ENCODE measurements around the gene MED25. TPM values are rescaled to one million over a fixed set of nuclear protein-coding genes. Genes with fewer than 3 reads are reported as not detected.

Gene MED25
- total RNA-seq, 1 donor from 2014 or later = 72.2 TPM

GRCh38 chr19:49779731-49780555 is 38.1 kb upstream of the MED25 start:
- H3K4me1 ChIP-seq (ENCODE audit: insufficient read depth, low read length) = no peaks in the 10 kb centered on the region
- no peak for DNase-seq (ENCODE audit: low read depth)
- Mint-ChIP-seq H3K27me3 (ENCODE audit: low read depth, unreplicated experiment) (no peaks in the 10 kb centered on the region), H3K4me1 (ENCODE audit: low read depth, unreplicated experiment) (no peaks in the 10 kb centered on the region), H3K4me3 (ENCODE audit: unreplicated experiment) (no peak overlapping the region), H3K36me3 (ENCODE audit: low read depth, unreplicated experiment) (peaks cover 25% of the 10 kb centered on the region), H3K9me3 (ENCODE audit: unreplicated experiment) (no peaks in the 10 kb centered on the region), H3K27ac (ENCODE audit: unreplicated experiment) (peak overlapping the region; percentile 48)
- H3K9ac ChIP-seq (ENCODE audit: low read length) = no peak overlapping the region
- no peaks in the 10 kb centered on the region for H3K27me3 ChIP-seq (ENCODE audit: insufficient read depth, low read length)
- peaks cover 10% of the 10 kb centered on the region for H3K36me3 ChIP-seq (ENCODE audit: insufficient read depth, low read length)
- H3K27ac ChIP-seq (ENCODE audit: low read depth, low read length) = no peak overlapping the region
- no peak overlapping the region for H3K4me3 ChIP-seq (ENCODE audit: insufficient read depth, low read depth, low read length)
- TF ChIP-seq CTCF (IDR thresholded peaks at IDR 0.05; ENCODE audit: insufficient read depth, low read depth, low read length) = no peak
- TF ChIP-seq EZH2 (IDR thresholded peaks at IDR 0.05; ENCODE audit: insufficient read depth, low read length) = no peak
- H4K20me1 ChIP-seq (ENCODE audit: insufficient read depth, low read length) = peaks cover 51% of the 10 kb centered on the region
- H3K79me2 ChIP-seq (ENCODE audit: insufficient read depth, low read length) = peaks cover 53% of the 10 kb centered on the region
- no peaks in the 10 kb centered on the region for H3K9me3 ChIP-seq (ENCODE audit: insufficient read depth, low read depth, low read length)
- H3K4me2 ChIP-seq (ENCODE audit: low read length) = no peak overlapping the region
- FAIRE-seq = no peak
- H2AFZ ChIP-seq (ENCODE audit: low read depth, low read length) = no peak overlapping the region

- H3K9me3 ChIP-seq (ENCODE audit: insufficient read depth, low read depth, low read length) = no peaks in the 10 kb centered on the region
- H4K20me1 ChIP-seq (ENCODE audit: insufficient read depth, low read length) = peaks cover 50% of the 10 kb centered on the region
- peak overlapping the region; percentile 37 for H3K27ac Mint-ChIP-seq (ENCODE audit: unreplicated experiment)
- H3K4me1 Mint-ChIP-seq (ENCODE audit: low read depth, unreplicated experiment) = no peaks in the 10 kb centered on the region
- H3K27me3 Mint-ChIP-seq (ENCODE audit: low read depth, unreplicated experiment) = no peaks in the 10 kb centered on the region
- DNase-seq (ENCODE audit: low read depth) (no peak), FAIRE-seq (no peak)
- no peak overlapping the region for H3K9ac ChIP-seq (ENCODE audit: low read length)
- H2AFZ ChIP-seq (ENCODE audit: low read depth, low read length) = no peak overlapping the region
- TF ChIP-seq CTCF (IDR thresholded peaks at IDR 0.05; ENCODE audit: insufficient read depth, low read depth, low read length) (no peak), EZH2 (IDR thresholded peaks at IDR 0.05; ENCODE audit: insufficient read depth, low read length) (no peak)
- H3K4me3 ChIP-seq (ENCODE audit: insufficient read depth, low read depth, low read length) = no peak overlapping the region
- H3K4me3 Mint-ChIP-seq (ENCODE audit: unreplicated experiment) = no peak overlapping the region
- H3K27me3 ChIP-seq (ENCODE audit: insufficient read depth, low read length) = no peaks in the 10 kb centered on the region
- no peaks in the 10 kb centered on the region for H3K4me1 ChIP-seq (ENCODE audit: insufficient read depth, low read length)
- peaks cover 44% of the 10 kb centered on the region for H3K79me2 ChIP-seq (ENCODE audit: insufficient read depth, low read length)
- H3K9me3 Mint-ChIP-seq (ENCODE audit: unreplicated experiment) = no peaks in the 10 kb centered on the region
- H3K4me2 ChIP-seq (ENCODE audit: low read length) = no peak overlapping the region
- H3K36me3 Mint-ChIP-seq (ENCODE audit: low read depth, unreplicated experiment) = peaks cover 29% of the 10 kb centered on the region
- H3K36me3 ChIP-seq (ENCODE audit: insufficient read depth, low read length) = peaks cover 11% of the 10 kb centered on the region
- no peak overlapping the region for H3K27ac ChIP-seq (ENCODE audit: low read depth, low read length)
Observed at GRCh38 chr19:49780861-49781260, 37.2 kb upstream of the MED25 start.

- no peaks in the 10 kb centered on the region for H3K9me3 Mint-ChIP-seq (ENCODE audit: unreplicated experiment)
- H3K4me1 ChIP-seq (ENCODE audit: insufficient read depth, low read length) = peaks cover 2% of the 10 kb centered on the region
- H3K79me2 ChIP-seq (ENCODE audit: insufficient read depth, low read length) = peaks cover 40% of the 10 kb centered on the region
- FAIRE-seq (no peak), DNase-seq (ENCODE audit: low read depth) (no peak)
- H2AFZ ChIP-seq (ENCODE audit: low read depth, low read length) = no peak overlapping the region
- TF ChIP-seq CTCF (IDR thresholded peaks at IDR 0.05; ENCODE audit: insufficient read depth, low read depth, low read length) = no peak
- TF ChIP-seq EZH2 (IDR thresholded peaks at IDR 0.05; ENCODE audit: insufficient read depth, low read length) = no peak
- no peak overlapping the region for H3K4me3 ChIP-seq (ENCODE audit: insufficient read depth, low read depth, low read length)
- H3K27me3 Mint-ChIP-seq (ENCODE audit: low read depth, unreplicated experiment) = no peaks in the 10 kb centered on the region
- H3K4me3 Mint-ChIP-seq (ENCODE audit: unreplicated experiment) = no peak overlapping the region
- no peaks in the 10 kb centered on the region for H3K27me3 ChIP-seq (ENCODE audit: insufficient read depth, low read length)
- peaks cover 3% of the 10 kb centered on the region for H3K4me1 Mint-ChIP-seq (ENCODE audit: low read depth, unreplicated experiment)
- H3K27ac Mint-ChIP-seq (ENCODE audit: unreplicated experiment) = peak overlapping the region; percentile 37
- peaks cover 25% of the 10 kb centered on the region for H3K36me3 Mint-ChIP-seq (ENCODE audit: low read depth, unreplicated experiment)
- H3K4me2 ChIP-seq (ENCODE audit: low read length) = no peak overlapping the region
- peaks cover 51% of the 10 kb centered on the region for H4K20me1 ChIP-seq (ENCODE audit: insufficient read depth, low read length)
- peaks cover 13% of the 10 kb centered on the region for H3K36me3 ChIP-seq (ENCODE audit: insufficient read depth, low read length)
- H3K27ac ChIP-seq (ENCODE audit: low read depth, low read length) = no peak overlapping the region
- no peaks in the 10 kb centered on the region for H3K9me3 ChIP-seq (ENCODE audit: insufficient read depth, low read depth, low read length)
- H3K9ac ChIP-seq (ENCODE audit: low read length) = no peak overlapping the region
Observed at GRCh38 chr19:49781394-49781793, 36.7 kb upstream of the MED25 start.
